Hepatocyte (in vitro differentiated cells): Measurements from ENCODE around the gene NHLH1. TPM values are rescaled to one million over a fixed set of nuclear protein-coding genes. Genes with fewer than 3 reads are reported as not detected.

ENCODE experiments used
- DNase-seq: peaks from one replicate; pipeline ENCODE4 v3.0.0-alpha.2; 2016; ENCODE audit warnings: low spot score
- H2AFZ ChIP-seq: fragments of 200-600 bp; sonication (generic); 2 replicates; pipeline ENCODE4 v1.6.0; 2016; ENCODE audit warnings: antibody characterized with exemption, mild to moderate bottlenecking
- H3K27ac ChIP-seq: fragments of 200-600 bp; sonication (generic); 2 replicates; pipeline ENCODE4 v1.5.1; 2016; ENCODE audit warnings: mild to moderate bottlenecking
- H3K27me3 ChIP-seq: fragments of 200-600 bp; sonication (generic); 2 replicates; pipeline ENCODE4 v1.6.1; 2016
- H3K36me3 ChIP-seq: fragments of 200-600 bp; sonication (generic); replicated peaks from 2 replicates; pipeline ENCODE4 v1.5.1; 2016; ENCODE audit warnings: low read depth; ENCODE audit not compliant: insufficient read depth
- H3K4me1 ChIP-seq: fragments of 200-600 bp; sonication (generic); 2 replicates; pipeline ENCODE4 v1.5.1; 2016; ENCODE audit warnings: mild to moderate bottlenecking, moderate library complexity; ENCODE audit not compliant: insufficient read depth
- H3K4me2 ChIP-seq: fragments of 200-600 bp; sonication (generic); 2 replicates; pipeline ENCODE4 v1.6.0; 2016
- H3K4me3 ChIP-seq: fragments of 200-600 bp; sonication (generic); 2 replicates; pipeline ENCODE4 v1.5.1; 2016; ENCODE audit warnings: mild to moderate bottlenecking
- H3K79me2 ChIP-seq: fragments of 200-600 bp; sonication (generic); 2 replicates; pipeline ENCODE4 v1.6.0; 2017; ENCODE audit warnings: mild to moderate bottlenecking
- H3K9me2 ChIP-seq: fragments of 200-600 bp; sonication (generic); replicated peaks from 2 replicates; pipeline ENCODE4 v1.6.0; 2017; ENCODE audit warnings: mild to moderate bottlenecking; ENCODE audit not compliant: insufficient read depth
- H3K9me3 ChIP-seq: fragments of 200-600 bp; sonication (generic); 2 replicates; pipeline ENCODE4 v1.5.1; 2016; ENCODE audit warnings: low read depth, mild to moderate bottlenecking
- H4K20me1 ChIP-seq: fragments of 200-600 bp; sonication (generic); 2 replicates; pipeline ENCODE4 v1.6.0; 2016; ENCODE audit warnings: mild to moderate bottlenecking; ENCODE audit not compliant: insufficient read depth, poor library complexity, severe bottlenecking
- EZH2 ChIP-seq: fragments of 200-600 bp; sonication (generic); IDR thresholded peaks from 2 replicates; pipeline ENCODE4 v1.6.1; 2016; ENCODE audit warnings: antibody characterized with exemption, mild to moderate bottlenecking, borderline replicate concordance
- EZH2phosphoT487 ChIP-seq: fragments of 200-600 bp; sonication (generic); IDR thresholded peaks from one replicate; pipeline ENCODE4 v1.6.1; 2018; ENCODE audit warnings: antibody characterized with exemption, mild to moderate bottlenecking, low read depth, moderate library complexity; ENCODE audit not compliant: unreplicated experiment, severe bottlenecking
- WGBS: methylation state at CpG from one replicate; pipeline ENCODE4 v1.1.6; 2016; ENCODE audit warnings: low lambda C conversion rate; ENCODE audit errors: missing lambda C conversion rate; 5-methylcytosine and 5-hydroxymethylcytosine counted together
- polyA plus RNA-seq: library from polyadenylated mRNA; unstranded; fragments of >200 nt; fragmentation: Nextera tagmentation; extraction: Ambion mirVana; gene quantifications from 2 replicates; pipeline ENCODE4 v1.2.1, GENCODE V29; 2016
- total RNA-seq: library from RNA; depleted of rRNA; stranded (reverse); fragments of >200 nt; gene quantifications from 2 replicates; pipeline ENCODE4 v1.2.3, GENCODE V29; 2014
- TF ChIP-seq, protein P1 (sequence below): fragments of 200-600 bp; sonication (generic); IDR thresholded peaks from 2 replicates; pipeline ENCODE4 v1.5.1; 2016; ENCODE audit warnings: antibody characterized with exemption, mild to moderate bottlenecking; ENCODE audit not compliant: poor library complexity

NHLH1 gene
- total and polyA plus RNA-seq, 2 experiments from 2014 or later: 0.13 TPM; not detected in 1

DNA sequence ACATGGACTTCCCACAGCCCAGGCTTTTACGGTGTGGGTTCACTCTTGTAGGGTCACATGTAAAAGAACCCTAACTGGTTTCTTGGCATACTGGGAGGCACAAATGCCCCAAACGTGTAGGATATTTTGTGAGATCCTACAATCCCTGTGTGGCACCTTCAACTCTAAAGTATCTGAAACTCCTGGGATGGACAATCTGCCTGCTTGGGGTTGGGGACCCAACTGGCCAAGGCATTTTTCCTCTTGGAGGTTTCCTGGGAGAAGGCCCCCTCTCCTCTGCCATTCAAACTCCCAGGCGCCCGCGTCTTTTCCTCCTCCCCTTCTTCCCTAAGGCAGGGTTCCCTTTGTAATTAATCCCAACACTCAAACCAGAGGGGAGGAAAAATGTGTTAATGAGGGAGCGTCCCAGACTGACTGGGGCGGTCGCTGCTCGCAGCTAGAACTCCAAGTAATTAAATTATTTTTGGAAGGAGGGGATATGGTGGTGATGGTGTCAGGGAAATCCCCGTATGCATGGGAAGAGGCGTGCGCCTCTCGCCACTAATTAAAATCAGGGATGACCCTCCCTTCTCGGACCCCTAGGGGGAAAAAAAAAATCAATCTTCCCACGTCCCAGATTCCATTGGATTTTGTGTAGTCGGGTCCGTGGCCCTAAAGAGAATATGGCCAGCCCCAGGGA lies 32.8 kb downstream of the NHLH1 start:
- Histone ChIP-seq H3K4me2 (peak overlapping the region; percentile 89), H3K27me3 (no peaks in the 10 kb centered on the region), H3K79me2 (peaks cover 43% of the 10 kb centered on the region), H4K20me1 (no peaks in the 10 kb centered on the region), H3K9me2 (no peaks in the 10 kb centered on the region), H3K4me1 (peaks cover 12% of the 10 kb centered on the region), H2AFZ (peak overlapping the region; percentile 92), H3K36me3 (no peaks in the 10 kb centered on the region), H3K9me3 (no peaks in the 10 kb centered on the region), H3K4me3 (peak overlapping the region; percentile 100), H3K27ac (peak overlapping the region; percentile 82)
- 33% methylated on average over 17 of the region's 17 CpGs for WGBS
- TF ChIP-seq EZH2 (no peak), EZH2phosphoT487 (no peak)
- TF ChIP-seq, protein P1, sequence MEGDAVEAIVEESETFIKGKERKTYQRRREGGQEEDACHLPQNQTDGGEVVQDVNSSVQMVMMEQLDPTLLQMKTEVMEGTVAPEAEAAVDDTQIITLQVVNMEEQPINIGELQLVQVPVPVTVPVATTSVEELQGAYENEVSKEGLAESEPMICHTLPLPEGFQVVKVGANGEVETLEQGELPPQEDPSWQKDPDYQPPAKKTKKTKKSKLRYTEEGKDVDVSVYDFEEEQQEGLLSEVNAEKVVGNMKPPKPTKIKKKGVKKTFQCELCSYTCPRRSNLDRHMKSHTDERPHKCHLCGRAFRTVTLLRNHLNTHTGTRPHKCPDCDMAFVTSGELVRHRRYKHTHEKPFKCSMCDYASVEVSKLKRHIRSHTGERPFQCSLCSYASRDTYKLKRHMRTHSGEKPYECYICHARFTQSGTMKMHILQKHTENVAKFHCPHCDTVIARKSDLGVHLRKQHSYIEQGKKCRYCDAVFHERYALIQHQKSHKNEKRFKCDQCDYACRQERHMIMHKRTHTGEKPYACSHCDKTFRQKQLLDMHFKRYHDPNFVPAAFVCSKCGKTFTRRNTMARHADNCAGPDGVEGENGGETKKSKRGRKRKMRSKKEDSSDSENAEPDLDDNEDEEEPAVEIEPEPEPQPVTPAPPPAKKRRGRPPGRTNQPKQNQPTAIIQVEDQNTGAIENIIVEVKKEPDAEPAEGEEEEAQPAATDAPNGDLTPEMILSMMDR: no peak
- DNase-seq: no peak

DNA sequence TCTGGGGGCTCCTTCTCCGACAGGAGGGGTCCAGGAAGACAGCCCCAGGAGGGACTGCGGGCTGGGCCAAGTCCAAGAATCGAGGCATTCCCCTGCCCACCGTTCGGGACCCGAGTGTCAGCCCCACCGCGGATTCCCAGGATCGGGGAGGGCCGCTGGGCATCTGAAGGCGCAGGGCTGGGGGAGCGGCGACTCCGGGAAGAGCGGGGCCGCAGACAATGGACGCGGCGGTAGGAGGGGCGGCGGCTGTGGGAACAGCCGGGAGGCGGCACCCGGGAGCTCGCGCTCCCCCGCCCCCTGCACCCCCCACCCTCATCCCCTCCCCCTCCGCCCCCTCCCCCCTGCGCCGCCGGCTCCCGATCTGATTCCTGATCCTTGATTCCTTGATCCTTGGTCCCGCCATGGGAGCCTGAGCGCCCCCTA lies 33.4 kb downstream of the NHLH1 start, which contains the start of gene VANGL2:
Gene VANGL2 (plus strand): TSS at position 342 of the 423 bp plus-strand sequence. CDS start 15,274 bp downstream, outside the sequence.
- Histone ChIP-seq H3K4me2 (peak within 1 kb of the TSS; percentile 89), H3K4me3 (peak within 1 kb of the TSS; percentile 100), H3K9me3 (no peaks in the 10 kb centered on the region), H3K27ac (peak within 1 kb of the TSS; percentile 95), H2AFZ (peak within 1 kb of the TSS; percentile 100), H3K79me2 (peaks cover 47% of the 10 kb centered on the region), H3K9me2 (no peaks in the 10 kb centered on the region), H3K4me1 (peaks cover 14% of the 10 kb centered on the region), H3K36me3 (no peaks in the 10 kb centered on the region), H4K20me1 (no peaks in the 10 kb centered on the region), H3K27me3 (no peaks in the 10 kb centered on the region)
- 2% methylated on average over 12 of the region's 34 CpGs for WGBS
- DNase-seq: peak; percentile 92
- TF ChIP-seq EZH2phosphoT487 (no peak), EZH2 (no peak)
- TF ChIP-seq, protein P1: no peak

DNA sequence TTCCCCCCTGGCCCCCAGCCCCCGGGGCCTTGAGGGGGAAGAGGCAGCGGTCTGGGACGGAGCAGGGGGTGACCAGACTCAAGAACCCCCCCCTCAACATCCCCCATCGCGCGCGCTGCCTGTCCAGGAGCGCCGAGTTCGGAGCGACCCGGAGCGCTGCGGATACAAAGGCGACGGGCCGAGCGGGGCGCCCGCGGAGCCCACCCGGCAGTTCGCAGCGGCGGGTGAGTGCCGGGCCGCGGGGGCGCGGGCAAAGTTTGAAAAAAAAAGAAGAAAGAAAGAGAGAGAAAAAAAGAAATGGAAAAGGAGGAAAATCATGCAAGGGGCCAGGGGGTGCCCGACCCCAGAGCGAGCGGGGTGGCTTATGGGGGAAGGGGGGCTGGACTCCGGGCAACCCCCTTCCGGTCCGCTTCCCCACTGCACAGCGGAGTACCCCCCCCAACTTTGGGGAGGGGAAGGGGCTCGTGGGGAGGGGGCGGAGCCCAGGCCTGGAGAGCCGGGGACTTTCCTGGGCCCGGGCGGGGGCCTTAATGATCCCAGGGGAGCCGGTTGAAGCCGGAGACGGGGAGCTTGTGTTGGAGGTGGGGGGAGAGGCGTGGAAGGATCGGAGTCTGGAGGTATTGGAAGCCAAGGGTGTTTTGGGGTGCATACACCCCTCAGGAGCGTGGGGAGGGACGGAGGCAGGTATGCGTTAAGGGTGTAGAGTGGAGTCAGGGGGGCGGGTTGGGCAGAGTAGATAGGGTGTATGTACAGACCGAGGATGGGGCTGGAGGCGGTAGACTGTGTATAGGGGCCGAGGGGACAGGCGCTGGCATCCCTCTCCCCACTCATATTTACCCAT lies 34.0 kb downstream of the NHLH1 start:
- Histone ChIP-seq H3K79me2 (peaks cover 54% of the 10 kb centered on the region), H3K4me3 (peak overlapping the region; percentile 100), H2AFZ (peak overlapping the region; percentile 100), H3K4me2 (peak overlapping the region; percentile 89), H4K20me1 (no peaks in the 10 kb centered on the region), H3K9me3 (no peaks in the 10 kb centered on the region), H3K36me3 (no peaks in the 10 kb centered on the region), H3K27me3 (no peaks in the 10 kb centered on the region), H3K27ac (peak overlapping the region; percentile 95), H3K4me1 (peaks cover 14% of the 10 kb centered on the region), H3K9me2 (no peaks in the 10 kb centered on the region)
- peak; percentile 75 for DNase-seq
- no peak for TF ChIP-seq EZH2phosphoT487
- TF ChIP-seq EZH2: no peak
- TF ChIP-seq, protein P1: no peak
- under 1% methylated on average over 32 of the region's 55 CpGs for WGBS
